ENCODE measurements around the gene BABAM1.
A peak's percentile ranks its signal among the peaks of the same experiment; 100 is the strongest.
"Not testable (repeated sequence)": the region's sequence is repeated elsewhere in the genome, so short reads cannot be mapped to it uniquely, and the experiment has no call there.

BABAM1 gene

DNA sequence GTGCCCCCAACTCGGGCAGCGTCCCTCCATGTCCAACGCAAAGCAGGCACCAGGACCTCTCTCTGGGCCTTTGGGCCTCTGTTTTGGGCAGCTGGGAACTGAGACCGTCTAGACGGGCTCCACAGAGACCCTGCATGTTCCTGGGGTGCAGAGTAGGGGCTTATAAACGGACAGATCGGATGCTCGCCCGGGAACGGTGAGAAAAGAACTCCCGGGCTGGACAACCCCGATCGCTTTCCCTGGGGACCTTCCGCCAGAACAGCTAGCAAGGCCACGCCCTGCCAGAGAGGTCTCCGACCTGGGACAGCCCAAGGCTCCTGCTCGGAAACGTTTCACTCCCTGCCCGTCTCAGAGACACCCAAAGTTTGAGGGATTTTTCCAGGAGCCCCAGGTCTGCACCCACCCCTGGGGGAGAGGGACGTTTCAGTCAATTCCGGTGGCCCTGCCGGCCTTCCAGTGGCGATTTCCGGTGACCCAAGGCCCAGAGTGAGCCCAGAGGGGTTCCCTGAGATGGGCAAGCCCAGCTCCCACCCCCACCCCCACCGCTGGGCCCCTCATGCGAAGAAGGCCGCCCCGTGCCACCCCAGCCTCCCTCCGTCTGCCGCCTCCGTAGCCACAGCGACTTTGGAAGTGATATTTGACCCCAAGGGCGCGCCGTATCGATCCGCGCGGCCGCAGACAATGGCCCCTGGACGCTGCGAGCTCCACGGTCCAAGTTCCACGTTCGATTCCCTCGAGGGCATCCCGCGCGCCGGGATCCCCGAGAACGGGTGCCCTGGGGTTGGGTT, 23.2 kb upstream of the BABAM1 start:
- no peak for DNase-seq

DNA sequence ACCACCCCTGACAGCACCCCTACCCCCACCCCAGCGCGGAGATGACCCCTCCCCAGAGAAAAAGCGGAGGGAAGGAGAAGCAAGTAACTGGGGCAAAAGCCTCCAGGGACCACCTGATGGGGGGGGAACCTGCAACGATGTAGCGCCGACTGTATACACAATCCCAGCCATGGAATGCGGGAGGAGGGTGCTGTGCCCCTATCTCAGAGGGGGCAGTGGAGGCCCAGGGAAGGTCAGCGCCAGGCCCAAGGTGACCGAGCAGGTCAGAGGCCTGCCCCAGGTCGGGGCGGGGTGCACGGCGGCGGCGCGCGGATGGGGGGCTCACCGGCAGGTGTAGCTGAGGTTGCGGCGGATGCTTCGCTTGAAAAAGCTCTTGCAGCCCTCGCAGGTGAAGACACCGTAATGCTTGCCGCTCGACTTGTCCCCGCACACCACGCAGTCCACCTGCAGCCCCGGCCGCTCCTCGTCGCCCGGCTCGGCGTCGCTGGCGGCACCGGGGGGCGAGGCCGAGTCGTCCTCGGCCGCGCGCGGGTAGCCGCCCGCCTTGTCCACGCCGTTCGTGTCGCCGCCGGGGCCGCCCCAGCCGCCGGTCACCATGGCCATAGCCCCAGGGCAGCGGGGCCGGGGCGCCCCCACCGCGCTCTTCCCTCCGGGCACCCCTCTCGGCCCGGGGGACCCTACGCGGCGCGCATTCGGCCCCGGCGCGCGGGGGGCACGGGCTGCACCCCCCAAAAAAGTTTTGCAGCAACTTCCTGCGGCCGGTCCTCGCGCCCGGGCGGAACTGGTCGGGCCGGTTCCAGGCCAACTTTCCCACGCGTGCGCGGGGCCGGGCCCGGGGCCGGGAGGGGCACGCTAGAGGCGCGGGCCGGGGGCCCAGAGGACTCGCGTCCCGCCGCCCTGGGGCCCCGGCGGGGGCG, 22.4 kb upstream of the BABAM1 start:
- no peak for DNase-seq

DNA sequence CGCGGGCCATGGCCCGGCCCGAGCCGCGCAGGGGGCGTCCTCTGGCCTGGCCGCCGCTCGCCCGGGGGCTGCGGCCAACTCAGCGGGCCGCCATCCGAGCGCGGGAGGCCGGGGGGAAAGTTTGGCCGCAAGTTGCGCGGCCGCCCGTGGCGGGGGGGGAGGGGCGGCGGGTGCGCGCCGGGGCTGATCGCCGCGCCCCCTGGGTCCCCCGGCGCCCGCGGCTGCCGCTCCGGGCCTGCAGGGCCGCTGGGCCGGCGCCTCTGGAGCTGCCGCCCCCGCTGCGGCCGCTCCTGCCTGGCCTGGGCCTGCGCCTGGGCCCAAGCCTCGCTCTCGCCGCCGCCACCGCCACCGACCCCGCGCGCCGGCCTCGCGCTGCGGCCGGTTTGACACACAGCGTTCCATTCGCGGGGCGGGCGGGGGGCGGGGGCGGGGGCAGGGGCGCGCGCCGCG, 21.7 kb upstream of the BABAM1 start, which contains the start of gene NR2F6:
Gene NR2F6, minus strand, starts transcription at position 385 of the 450 bp plus-strand sequence. CDS start 699 bp downstream, outside the sequence.
- DNase-seq = no peak

DNA sequence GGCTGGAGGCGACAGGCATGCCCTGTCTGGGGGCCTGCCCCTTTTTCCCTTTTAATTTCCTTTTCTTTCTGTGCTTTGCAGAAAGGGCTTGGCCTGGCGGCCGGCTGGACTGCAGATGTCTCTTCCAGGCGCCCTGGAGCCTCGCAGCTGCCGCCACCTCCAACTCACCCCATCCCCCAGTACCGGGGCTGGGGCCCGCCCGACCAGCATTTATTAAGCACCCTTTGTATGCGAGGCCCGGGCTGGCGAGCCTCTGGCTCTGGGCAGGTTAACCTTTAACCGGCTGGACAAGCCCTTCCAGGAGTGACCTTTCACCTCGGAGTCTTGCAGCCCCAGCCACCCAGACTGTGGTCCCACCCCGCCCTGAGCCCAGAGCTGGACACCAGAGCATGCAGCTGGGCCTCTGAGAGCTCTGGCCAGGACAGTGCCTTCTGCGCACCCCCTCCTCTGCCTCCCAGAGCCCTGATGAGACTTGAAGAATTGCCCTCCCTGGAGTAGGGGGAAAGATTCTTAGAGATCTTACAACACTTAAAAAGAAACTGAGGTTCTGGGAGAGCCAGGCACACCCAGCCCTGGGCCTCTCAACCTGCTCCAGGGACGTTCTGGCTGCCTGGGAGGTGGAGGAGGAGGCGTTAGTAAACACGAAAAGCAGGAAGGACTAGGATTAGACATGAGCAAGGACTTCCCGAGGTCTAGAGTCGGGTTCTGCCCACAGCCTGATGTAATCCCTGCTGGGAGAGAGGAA, 20.4 kb upstream of the BABAM1 start:
- DNase-seq = no peak

DNA sequence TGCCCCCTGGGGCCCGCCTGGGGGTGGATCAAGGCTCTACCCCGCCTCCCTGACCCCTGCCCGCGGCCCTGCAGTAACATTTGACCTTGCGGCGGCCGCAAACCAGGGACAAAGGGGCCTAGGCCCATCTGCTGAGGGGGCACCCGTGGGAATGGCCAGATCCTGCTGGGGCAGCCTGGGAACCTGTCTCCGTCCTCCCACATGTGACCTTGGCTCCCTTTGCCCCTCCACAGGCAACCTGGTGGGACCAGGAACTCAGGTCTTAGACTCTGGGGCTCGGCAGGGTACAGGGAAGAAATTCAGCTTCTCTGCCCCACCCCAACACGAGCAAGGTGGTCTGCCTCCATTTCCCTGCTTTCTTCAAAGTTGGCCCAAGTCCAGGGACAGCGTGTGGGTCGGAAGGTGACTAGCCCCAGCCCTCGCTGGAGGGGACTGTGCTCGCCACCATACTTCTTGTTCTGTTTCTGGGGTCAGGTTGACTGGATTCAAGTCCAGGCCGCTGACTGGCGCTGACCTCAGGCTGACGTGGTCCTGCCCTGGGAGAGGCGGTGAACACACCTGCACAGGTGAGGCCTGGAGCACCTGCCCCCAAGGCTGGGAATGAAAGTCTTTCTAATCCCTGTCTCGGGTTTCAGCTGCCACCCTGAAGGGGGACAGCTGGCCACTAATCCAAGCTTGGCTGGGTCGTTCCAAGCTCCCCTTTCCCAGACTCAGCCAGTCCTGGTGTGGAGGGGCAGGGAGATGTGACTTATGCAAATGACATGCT, 19.0 kb upstream of the BABAM1 start:
- DNase-seq = no peak

DNA sequence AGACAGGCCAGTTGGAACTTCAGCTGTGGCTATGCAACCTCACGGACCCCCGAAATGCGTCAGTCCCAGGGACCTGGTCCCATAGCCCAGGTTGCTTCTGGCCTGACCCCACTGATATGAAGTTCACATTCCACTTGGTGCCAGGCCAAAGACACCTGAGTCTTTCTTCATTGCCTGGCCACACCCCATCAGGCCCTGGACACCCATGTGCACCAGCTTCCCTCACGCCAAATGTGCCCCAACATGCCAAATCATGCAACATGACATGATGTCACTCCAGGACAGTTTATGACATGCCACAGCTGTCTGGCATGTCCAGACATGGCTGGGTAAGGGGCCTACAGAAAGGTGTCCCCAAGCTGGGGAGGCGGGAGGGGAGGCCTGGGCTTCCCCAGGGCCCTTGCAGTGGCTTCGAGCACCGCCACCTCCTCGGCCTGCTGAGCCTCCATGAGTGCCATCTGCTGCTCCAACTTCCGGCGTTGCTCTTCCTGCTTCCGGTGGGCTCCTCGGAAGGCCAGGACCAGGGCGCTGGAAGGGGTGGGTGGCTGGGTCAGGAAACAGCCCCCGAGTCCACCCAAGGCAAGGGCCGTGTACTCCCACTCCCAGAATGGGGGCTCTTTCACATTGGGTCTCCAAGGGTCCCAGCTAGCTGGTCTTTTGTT, 17.2 kb upstream of the BABAM1 start:
- DNase-seq = no peak

DNA sequence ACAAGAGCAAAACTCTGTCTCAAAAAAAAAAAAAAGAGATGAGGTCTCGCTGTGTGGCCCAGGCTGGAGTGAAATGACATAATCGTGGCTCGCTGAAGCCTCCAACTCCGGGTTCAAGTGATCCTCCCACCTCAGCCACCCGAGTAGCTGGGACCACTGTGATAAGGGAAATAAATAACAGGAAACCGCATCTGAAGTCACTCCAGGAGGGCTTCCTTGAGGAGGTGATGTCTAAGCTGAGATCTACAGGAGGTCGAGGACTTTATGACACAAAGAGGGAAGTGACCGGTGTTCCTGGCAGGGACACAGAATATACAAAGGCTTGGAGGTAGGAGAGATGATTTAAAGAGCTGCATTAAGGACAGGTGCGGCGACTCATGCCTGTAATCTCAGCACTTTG, 12.6 kb upstream of the BABAM1 start:
- DNase-seq = no peak

DNA sequence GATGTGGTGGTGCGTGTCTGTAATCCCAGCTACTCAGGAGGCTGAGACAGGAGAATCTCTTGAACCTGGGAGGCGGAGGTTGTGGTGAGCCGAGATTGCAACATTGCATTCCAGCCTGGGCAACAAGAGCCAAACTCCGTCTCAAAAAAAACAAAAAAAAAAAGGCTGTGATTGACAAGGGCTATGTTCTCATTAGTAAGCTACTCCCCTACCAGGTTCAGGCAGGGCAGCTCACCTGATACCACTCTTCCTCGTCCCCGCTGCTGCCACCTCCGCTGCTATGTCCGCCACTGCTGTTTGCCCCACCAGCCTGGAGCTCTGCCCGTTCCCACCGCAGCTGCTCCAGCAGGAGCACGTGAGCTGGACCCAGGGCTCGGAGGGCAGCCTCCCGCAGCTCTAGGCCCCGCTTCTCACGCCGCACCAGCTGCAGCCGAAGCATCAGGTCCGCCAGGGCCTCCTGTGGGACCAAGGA, 12.1 kb upstream of the BABAM1 start:
- DNase-seq = no peak

DNA sequence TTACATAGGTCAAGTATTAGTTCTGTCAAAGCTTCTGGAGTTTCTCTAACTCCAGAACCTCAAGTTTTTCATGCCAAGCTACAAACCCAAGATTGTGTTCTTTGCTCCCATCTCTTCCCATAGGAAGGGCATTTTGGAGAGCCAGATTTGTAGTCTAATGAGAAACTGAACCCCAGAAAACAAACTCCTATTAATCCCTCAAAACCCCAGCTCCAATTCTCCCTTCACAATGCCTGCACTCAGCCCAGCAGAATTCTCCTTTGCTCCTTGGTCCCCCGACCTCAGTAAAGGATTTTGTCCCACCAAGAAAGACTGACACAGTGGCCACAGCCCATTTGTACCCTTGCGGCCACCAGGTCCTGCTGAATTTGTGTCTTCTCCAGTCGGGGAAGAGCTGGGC, 11.1 kb upstream of the BABAM1 start:
- no peak for DNase-seq

DNA sequence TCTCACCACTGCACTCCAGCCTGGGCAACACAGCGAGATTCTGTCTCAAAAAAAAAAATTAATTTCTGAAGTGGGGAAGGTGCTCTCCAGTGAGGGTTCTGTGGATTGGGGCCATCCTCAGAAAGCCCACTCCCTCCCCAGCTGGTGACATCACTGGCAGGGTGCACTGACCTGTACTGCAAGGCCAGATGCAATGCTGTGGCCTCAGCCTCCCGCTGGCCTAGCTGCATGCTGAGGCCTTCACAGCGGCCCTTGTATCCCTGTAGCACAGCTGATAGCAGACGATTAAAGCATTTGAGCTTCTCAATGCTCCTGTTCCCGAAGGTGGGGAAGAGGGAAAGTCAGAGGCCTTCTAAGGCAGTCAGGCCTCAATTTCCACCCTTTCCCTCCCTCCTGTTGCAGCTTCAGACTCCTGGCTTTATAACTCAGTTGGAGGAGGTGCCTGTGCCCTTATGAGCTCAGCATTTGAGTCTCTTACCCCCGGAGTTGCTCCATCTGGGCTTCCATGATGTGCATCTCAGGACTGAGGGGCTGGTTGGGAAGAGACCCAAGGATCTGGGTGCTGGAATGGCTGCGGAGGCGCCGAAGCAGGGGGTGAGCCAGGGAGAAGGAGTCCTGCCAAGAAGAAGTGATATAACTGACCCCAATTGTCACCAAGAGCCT, 8.0 kb upstream of the BABAM1 start:
- no peak for DNase-seq

DNA sequence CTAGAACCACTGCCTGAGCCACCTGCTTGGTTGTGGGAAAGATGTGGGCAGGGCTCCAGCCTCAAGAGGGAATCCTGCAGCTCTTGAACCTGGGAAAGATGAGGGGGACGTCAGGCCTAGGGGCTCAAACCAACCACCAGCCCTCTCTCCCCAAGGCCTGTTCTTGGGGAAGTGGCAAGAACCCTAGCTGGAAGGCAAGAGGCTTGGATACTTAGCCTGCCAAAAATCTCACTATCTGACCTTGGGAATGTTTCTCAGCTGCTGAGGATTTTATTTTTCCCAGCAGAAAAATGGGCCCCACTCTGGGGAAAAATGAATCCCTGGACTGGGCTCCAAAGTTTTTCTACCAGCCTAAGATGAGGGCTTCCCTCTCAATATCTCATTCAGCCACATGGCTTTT, 7.3 kb upstream of the BABAM1 start:
- no peak for DNase-seq

DNA sequence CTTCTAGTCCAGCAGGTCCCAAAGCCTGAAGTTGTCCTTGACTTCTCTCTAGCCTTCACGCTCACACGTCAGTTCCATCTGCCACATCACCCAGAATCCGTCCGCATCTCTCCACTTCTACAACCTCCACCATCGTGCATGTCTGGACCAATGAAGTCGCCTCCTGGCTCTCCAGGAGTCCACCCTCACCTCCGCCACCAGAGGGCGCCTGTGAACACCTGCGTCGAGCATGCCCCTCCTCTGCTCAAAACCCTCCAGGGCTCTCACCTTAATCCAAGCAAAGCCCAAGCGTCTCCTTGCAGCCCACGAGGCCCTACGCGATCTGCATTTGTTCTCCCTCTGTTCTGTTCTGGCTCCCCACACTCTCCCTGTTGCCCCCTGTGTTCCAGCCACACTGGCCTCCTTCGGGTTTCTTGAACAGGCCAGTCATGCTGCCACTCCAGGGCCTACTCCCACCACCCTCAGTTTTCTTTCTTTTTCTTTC, 6.4 kb upstream of the BABAM1 start:
- DNase-seq = peak; percentile 93 to 94

DNA sequence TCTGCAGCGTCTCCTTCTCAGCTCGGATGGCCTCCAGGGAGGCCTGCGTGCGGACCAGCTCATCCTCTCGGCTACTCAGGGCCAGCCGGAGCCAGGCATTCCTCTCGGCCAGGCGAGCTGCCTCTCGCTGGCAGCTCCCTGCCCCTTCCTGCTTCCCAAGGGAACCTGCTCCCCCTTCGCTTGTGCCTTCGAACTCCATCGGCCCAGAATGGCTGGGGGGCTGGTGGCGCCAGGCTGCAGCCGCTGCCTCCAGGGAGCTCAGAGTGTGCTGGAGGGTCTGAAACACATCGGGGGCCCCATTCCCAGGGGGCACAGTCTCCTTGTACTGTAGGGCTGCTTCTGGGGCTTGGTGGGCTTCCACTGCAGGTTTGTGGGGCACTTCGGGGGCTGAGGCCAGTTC, 4.7 kb upstream of the BABAM1 start:
- no peak for DNase-seq

DNA sequence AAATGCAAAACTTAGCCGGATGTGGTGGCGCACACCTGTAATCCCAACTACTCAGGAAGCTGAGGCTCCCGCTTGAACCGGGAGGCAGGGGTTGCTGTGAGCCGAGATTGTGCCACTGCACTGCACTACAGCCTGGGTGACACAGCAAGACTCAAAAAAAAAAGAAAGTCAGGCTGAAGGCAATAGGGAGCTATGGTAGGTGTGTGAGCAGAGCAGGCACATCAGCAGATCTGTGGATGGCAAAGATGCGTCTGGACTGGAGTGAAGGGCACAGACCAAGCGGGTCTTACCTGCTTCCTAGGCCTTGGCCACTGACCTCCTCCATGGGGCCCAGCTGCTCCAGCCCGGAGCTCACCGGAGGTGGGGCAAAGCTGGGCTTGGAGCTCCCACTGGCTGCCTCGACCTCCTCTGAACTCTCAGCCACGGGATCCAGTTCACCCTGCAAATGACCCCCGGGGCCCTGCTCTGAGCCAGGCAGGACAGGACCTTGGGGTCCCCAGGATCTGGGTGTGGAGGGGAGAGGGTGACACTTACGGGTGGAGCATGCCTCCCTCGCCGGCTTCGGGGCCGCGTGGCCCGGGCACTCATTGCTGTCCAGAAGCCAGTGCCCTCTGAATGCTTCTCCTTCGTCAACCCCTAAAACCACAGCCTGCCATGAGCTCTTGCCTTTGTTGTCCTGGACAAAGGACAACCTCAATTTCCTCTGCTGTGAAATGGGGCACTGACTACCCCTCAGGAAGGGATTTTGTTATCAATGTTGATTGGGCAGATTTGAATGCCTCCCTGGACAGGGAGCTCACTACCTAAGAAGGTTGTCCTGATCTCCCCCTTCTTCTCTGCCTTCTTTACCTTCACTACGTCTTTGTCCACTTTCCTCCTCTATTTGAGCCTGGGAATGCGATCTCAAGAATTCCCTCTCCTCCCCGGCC, 3.3 kb upstream of the BABAM1 start:
- no peak for DNase-seq

DNA sequence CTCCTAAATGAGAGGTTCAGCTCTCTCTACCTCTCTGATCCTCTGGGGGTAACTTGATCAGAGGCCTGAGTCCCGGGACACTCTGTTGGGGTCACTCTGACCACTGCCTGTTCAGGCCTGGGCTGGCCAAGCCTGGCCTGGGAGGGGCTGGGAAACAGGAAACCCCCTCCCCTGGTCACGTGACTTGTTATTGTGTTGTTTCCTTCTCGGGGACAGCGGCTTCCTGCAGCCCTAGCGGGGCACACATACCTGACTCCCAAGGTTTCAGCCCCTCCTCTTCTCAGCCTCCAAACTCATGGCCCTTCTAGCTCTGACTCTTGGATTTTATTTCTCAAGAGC, 2.6 kb upstream of the BABAM1 start, which contains the start of gene USHBP1:
Gene USHBP1, minus strand, starts transcription at position 105 of the 339 bp plus-strand sequence. CDS start 446 bp downstream, outside the sequence.
- DNase-seq = no peak

DNA sequence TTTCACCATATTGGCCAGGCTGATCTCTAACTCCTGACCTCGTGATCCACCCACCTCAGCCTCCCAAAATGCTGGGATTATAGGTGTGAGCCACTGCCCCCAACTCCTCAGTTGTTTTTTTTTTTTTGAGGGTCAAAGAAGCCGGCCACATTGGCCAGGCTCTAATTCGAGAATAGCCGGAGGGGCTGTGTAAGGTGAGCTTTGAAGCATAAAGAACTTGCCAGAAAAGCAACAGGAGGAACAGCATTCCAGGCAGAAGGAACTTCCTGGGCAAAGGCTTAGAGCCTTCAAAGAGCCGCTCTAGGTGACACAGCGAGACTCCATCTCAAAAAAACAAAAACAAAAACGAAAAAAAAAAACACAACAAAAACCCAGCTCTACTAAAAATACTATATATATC, 1.2 kb upstream of the BABAM1 start:
- DNase-seq = no peak

DNA sequence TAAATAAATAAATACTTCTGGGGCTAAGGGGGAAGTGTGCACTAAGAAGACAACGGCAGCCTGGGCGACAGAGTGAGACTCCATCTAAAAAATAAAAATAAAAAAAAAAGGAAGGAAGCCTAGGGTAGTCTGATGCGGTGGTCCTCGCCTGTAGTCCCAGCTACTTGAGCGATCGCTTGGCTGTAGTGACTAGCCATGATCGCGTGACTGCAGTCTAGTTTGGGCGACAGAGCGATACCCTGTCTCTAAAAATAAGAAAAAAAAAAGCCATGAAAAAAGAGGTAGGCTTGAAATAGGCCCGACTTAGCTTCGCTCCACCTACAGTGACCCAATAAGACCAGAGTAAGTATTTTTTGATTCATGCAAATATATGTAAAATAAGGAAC, 661 bp upstream of the BABAM1 start:
- DNase-seq = no peak

DNA sequence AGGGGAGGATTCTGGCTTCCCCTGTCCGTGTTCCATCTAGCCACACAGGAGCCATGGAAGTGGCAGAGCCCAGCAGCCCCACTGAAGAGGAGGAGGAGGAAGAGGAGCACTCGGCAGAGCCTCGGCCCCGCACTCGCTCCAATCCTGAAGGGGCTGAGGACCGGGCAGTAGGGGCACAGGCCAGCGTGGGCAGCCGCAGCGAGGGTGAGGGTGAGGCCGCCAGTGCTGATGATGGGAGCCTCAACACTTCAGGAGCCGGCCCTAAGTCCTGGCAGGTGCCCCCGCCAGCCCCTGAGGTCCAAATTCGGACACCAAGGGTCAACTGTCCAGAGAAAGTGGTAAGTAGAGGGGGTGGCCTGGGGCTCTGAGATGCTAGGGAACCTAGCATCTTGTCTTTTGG, 1.5 kb downstream of the BABAM1 start:
- DNase-seq = no peak

DNA sequence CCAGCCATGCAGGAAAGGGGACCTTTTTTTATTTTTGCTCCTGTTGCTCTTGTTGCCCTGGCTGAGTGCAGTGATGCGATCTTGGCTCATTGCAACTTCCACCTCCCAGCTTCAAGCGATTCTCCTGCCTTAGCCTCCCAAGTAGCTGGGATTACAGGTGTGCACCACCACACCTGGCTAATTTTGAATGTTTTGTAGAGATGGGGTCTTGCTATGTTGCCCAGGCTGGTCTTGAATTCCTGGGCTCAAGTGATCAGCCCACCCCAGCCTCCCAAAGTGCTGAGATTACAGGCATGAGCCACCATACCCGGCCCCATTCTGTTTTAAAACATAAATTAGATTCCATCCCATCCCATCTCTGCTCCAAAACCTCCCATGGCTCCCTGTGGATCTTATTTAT, 7.6 kb downstream of the BABAM1 start:
- not testable (repeated sequence) for DNase-seq

Measured in stimulated activated CD4-positive, alpha-beta T cell treated with anti-CD3 and anti-CD28 coated beads, Interleukin-2, amount 100 ng/mL, for 48 hours (primary cell).